NCI-H510A treated with DMSO at 0.1 percent for 48 hours (cell line): Measurements from ENCODE around the gene LRRC28.
A peak's percentile ranks its signal among the peaks of the same experiment; 100 is the strongest.
"Not testable (repeated sequence)": the region's sequence is repeated elsewhere in the genome, so short reads cannot be mapped to it uniquely, and the experiment has no call there.

Source experiments
- DNase-seq: peaks from one replicate; lab custom pipeline; 2025; lab: John Stamatoyannopoulos, UW

LRRC28 gene

DNA sequence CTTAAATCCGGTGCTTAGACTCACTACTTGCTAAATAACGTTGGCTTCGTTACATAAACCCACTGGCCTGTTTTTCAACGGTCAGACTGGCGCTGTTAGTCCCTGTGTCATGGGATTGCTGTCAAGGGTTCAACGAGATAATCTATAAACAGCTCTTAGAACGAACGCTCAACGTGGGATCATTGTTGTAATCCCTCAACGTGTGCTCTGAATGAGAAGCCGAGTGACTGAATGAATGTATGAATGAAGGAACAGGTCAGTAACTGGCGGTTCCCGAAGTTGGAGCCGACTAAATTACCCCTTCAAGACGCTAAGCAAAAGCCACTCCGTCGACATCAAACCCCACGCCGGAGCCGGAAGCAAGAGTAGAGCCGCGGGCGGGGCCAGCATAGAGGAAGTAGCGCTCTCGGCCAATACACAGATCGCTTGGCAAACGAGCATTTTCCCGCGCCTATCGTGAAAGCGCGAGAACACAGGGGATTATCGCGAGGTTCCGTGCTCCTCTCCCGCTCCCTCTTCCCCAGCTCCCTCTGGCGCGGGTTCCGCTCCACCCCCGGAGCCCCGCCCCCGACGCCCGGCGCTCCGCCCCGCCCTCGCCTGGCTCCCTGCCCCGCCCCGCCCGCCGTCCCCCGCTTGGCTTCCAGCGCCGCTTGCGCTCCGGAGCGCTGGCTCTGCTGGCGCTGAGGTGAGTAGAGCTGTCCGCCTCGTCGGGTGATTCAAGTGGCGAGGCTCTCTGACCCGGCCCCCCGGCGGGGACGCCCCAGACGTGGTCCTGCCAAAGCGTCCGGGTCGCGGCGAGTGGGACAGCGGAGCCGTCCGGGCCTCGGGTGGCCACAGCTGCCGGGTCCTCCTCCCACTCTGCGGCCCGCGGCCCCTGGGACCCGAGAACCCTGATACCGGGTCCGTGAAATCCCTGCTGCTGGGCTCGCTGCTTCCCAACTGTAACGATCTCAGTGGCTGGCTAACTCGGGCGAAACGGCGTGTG lies at the start of gene LRRC28:
LRRC28 (plus strand) TSS at position 625 of the 985 bp plus-strand sequence. CDS start 4,477 bp downstream, outside the sequence.
- DNase-seq: peak; percentile 89

DNA sequence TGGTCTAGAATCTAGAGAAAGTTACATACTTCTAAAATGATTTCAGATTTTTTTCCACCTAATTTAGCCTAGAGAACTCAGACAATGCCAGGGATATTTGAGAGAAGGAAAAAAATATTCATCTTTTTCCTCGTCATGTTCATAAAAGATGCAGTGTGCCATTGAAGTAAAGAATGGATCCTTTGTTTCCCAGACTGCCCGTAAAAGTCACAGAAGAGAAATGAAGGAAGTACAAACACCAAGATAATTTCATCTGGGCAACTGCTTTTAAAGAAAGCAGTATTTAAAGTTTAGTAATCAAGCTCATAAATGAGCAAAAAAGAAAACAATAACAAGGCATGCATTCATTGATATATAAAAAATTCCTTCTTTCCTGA lies 49.1 kb upstream of the LRRC28 start:
- DNase-seq: no peak

DNA sequence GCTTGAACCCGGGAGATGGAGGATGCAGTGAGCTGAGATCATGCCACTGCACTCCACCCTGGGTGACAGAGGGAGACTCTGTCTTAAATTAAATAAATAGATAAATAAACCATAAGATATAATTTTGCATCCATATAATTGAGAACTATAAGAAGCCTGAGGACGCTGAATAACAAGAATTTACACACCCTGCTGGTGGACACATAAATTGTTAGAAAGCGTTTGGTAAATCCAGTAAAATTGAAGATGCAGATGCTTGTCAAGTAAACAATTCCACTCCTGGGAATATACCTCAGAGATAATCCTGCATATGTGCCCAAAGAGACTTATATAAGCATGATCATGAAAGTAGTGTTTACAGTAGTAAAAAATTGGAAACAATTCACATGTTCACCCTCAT lies 43.6 kb upstream of the LRRC28 start:
- DNase-seq: no peak

DNA sequence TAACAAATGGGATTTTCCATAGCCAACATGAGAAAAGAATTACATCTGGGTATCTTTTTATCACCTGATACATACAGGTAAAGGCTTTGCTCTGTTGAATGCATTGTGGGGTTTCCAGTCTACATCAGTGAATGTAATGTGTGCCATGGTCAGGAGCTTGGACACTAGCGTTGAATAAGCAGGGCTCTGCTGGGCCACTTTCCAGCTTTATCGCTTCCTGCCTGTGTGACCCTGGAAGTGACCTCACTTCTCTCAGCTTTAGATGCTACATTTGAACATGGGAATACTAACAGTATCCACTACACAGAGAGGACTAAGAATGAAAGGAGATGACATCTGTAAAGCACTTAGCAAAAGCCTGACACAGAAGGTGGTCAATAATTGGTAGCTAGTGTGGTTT lies 42.0 kb upstream of the LRRC28 start:
- no peak for DNase-seq

DNA sequence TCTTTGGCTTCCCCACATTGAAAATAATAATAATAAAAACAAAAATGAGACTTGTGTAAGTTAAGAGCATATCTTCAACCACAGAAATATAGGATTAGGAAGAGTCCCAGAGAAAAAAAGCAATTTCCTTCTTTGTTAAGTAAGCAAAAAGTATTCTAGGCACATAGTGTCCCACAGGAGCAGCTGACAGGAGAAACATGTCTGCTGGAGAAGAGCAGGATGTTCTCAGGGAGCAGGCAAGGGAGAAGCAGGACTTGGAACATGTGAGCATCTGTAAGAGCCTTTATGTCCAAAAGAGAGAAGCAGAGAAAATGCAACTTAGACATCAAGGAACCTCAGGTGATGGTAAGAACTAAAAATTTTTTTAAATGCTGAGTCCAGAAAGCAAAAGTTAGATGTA lies 40.9 kb upstream of the LRRC28 start:
- no peak for DNase-seq

DNA sequence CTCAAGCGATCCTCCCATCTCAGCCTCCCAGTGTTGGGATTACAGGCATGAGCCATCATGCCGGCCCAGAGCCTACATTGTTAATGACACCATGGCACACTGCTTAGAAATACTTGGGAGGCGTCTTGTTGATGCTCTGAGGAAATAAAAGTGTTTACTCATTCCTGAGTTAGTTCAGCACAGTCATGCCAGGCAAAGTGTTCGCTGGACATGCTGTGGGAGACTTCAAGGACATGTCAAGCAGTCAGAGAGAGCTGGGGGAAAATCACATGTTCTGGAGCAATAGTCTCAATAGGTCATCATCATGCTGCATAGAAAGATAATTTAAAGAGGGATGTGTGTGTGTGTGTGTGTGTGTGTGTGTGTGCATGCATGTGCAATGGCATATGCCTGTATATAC lies 39.4 kb upstream of the LRRC28 start:
- DNase-seq: no peak

DNA sequence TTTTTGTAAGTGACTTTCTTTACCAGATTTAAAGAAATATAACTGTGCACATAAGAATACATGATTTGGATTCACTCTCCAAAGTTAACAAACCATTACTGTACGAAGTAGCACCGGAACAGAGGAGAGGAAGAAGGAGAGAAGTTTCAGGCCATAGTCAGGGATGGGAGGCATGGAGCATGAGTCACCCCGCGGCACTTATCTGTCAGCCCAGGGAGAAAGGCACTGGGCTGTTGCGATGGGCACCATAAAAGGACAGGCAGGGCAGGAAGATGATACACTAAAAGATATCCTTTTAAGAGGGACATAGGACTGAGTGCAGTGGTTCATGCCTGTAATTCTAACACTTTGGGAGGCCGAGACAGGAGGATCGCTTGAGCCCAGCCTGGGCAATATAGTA lies 38.9 kb upstream of the LRRC28 start:
- no peak for DNase-seq

DNA sequence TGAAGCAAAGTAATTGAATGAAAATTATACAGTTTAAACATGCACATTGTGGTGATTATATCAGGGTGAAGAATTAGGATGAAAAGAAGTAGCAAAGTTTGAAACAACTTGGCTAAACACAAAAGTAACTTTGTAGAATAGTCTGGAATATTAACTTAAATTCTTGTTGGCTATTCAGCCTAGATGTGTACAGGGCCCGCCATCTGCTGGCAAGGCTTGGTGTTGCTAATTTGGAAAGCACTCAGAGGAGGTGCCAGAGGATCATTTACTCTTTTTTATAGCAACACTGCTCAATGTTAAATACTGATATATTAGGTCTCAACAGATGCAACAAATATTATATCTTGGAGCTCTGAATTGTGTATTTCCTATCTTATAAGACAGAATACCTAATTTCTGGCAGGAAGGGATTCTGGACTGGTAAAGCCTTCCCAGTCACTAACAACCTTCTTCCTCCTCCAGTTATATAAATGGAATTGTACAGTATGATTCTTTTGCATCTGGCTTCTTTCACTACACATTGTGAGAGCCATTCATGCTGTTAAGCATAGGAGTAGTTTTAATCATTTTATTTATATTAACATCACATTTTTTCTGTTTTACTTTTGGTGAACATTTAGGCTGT lies 38.0 kb upstream of the LRRC28 start:
- DNase-seq: peak; percentile 16

DNA sequence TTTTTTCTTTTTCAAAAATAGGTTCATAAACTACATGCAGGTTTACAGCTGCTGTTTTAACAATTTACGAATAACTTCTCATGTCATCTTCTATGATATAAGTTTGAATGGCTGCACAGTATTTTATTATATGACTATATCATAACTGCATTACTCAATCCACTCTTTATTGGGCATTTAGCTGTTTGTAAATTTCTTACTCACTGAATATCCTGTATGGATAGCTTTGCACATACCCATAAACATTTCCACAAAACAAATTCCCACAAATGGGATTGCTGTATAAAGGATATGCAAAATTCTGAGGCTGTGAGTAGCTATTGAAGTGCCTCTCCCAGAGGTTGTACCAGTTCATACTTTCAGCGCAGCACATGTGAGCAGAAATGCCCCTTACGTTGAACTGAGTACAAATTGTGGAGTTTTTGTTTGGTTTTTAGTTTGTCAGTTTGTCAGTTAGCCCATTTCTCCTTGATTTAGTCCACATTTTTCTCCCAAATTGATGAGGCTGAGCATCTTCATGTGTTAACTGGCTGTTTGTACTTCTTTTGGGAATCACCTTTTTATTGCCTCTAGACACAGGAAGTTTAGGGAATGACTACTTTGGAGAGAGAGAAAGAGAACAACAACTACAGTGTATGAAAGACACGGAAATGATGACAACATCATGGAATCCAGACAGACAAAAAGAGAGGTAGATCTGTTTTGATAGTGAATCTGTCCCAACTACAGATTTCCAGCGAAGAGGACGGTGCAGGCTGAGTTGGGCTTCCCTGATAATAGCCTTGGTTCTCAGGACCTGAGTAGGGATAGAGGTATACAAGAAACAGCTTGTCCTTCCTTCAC lies 26.7 kb upstream of the LRRC28 start:
- no peak for DNase-seq

DNA sequence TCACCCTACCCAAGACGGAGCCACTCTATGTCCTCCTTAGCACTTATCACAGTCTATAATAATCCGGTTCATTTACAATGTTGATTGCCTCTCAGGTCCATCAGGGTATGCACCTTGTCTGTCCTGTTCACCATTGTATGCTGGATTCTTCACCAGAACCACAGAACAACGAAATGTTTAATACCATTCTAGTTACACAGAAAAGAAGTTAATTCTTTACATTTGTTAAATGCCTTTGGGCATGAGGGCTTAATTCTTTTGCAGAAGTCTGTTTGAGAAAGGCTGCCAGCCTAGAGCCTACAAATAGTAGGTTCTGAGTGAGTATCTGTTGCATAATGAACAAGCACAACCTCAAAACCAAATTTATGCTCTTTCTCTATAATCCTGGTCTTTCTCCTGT lies 24.5 kb upstream of the LRRC28 start:
- no peak for DNase-seq

DNA sequence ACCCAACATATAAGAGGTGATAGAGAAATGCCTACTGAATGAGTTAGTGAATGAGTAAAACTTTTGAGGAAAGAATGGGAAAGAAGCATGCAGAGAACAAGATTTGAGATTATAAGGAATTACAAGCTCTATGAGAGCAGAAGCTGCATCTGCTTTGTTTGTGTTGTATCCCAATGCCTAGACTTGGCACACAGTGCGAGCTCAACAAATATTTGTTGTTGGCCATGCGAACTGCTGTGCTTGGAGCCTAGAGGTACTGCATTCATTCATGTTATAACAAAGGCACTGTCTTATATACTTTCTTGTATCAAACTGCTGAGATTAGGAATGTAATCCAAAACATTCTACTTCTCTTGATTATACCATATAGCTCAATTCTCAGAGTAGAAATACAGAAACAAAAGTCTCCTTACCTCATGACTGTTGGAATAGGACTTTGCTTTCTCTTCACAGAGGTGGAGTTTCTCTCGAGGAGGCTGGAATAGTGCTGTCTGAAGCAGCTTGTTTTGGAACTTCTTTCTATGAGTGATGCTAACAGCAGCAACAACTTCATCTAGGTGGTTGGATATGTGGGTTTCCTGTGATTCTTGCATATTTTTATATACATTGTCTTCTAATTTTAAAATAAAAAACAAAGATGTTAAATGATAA lies 23.0 kb upstream of the LRRC28 start:
- no peak for DNase-seq

DNA sequence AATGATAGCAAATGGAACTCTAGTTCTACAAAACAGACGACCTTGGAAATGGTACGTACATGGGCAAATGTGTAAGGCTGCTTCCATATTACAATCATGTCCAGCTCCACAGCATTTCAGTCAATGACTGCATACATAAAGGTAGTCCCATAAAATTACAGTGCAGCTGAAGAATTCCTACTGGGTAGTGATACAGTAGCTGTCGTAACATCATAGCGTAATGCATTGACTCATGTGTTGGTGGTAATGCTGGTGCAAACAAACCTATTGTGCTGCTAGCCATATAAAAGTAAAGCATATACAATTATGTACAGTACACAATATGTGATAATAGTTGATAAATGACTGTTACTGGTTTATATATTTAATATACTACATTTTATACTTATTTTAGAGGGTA lies 20.4 kb upstream of the LRRC28 start:
- DNase-seq: no peak

DNA sequence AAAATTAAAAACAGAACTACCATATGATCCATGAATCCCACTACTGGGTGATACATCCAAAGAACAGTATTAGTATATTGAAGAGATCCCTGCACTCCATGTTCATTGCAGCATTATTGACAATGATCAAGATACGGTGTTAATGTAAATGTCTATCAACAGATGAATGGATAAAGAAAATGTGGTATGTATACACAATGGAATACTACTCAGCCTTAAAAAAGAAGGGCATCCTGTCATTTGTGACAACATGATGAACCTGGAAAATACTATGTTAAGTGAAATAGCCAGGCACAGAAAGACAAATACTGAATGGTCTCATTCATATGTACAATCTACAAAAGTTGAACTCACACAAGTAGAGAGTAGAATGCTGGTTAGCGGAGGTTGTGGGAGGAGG lies 18.5 kb upstream of the LRRC28 start:
- no peak for DNase-seq

DNA sequence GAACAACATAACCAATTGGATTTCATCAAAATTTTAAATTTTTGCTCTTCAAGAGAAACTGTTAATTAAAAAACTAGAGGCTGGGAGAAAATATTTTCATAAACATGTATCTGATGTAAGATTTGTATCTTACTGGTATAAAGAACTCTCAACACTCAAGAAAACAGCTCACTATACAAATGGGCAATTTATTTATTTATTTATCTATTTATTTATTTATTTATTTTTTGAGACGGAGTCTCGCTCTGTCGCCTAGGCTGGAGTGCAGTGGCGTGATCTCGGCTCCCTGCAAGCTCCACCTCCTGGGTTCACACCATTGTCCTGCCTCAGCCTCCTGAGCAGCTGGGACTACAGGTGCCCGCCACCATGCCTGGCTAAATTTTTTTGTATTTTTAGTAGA lies 17.1 kb upstream of the LRRC28 start:
- not testable (repeated sequence) for DNase-seq

DNA sequence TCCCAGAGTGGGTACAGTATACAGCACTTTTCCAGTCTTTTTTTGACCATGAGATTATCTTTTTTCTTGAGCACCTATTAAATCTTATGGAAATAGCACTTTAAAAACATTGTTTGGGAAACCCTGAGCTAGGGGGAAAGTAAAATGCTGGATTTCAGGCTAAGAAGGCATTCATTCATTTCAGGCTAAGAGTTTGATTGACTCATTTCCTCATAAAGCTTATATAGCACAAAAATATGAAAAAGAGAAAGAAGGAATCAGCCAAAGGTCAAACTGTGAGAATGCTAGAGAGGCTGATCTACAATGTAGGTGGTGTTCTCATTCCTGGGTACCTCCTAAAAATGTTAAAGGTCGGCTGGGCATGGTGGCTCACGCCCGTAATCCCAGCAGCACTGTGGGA lies 12.4 kb upstream of the LRRC28 start:
- DNase-seq: no peak

DNA sequence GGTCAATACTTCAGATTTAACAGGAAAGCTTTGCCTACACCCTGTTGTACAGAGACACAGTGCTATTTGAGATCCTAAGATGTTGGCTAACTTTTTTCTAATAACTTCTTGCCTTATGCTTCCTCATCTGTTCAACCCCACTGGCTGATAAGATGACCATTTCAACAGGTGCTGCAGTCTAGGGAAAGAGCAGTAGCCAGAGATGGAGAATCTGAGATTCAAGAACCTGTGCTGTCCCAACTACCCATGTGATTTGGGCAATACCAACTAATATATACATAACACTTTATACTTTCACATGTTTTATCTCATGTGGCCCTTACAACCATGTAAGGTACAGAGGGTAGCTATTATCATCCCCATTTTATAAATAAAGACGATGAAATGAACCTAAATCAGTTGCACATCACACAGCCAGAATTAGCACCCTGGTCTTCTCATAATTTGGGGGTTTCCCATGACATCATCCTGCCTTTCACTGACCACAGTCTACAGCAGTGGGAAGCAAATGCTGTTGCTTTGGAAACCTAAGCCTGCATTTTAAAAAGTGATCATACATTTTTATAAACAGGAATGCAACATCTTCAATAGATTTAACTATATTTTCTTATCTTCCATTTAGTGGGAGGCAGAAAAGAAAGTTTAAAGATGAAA lies 11.6 kb upstream of the LRRC28 start:
- DNase-seq: no peak

DNA sequence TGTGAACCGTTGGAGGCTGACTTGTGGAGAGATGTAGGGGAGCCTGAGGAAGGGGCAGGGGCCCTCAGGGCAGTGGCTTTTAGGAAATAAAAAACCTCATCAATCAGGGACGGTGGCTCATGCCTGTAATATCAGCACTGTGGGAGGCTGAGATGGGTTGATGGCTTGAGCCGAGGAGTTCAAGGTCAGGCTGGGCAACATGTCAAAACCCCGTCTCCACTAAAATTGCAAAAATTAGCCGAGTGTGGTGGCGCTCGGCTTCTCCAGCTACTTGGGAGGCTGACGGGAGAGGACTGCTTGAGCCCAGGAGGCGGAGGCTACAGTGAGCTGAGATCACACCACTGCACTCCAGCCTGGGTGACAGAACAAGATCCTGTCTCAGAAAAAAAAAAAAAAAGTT lies 9.5 kb upstream of the LRRC28 start:
- no peak for DNase-seq

DNA sequence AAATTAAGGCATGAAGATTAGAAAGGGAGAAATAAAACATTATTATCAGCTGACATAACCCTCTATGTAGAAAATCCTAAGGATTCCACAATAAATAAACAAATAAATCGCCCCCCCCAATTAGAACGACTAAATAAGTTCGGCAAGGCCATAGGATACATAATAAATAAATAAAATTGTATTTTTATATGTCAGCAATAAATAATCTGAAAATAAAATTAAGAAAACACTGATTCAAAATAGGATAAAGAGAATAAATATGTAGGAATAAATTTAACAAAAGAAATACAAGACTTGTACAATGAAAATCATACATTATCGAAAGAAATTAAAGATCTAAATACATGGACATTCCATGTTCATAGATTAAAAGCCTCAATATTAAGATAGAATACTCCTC lies 7.0 kb upstream of the LRRC28 start:
- DNase-seq: no peak

DNA sequence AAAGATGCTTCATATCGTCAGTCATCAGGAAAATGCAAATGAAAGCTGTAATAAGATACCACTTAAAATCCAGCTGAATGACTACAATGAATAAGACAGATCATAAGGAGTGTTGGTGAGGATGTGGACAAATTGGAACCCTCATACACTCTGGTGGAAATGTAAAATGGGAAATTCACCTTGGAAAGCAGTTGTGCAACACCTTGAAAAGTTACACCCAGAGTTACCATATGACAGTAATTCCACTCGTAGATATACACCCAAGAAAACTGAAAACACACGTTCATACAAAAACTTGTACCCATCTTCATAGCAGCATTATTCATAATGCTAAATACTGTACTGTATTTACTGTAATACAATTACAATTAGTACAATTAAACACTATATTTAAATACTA lies 4.2 kb upstream of the LRRC28 start:
- no peak for DNase-seq

DNA sequence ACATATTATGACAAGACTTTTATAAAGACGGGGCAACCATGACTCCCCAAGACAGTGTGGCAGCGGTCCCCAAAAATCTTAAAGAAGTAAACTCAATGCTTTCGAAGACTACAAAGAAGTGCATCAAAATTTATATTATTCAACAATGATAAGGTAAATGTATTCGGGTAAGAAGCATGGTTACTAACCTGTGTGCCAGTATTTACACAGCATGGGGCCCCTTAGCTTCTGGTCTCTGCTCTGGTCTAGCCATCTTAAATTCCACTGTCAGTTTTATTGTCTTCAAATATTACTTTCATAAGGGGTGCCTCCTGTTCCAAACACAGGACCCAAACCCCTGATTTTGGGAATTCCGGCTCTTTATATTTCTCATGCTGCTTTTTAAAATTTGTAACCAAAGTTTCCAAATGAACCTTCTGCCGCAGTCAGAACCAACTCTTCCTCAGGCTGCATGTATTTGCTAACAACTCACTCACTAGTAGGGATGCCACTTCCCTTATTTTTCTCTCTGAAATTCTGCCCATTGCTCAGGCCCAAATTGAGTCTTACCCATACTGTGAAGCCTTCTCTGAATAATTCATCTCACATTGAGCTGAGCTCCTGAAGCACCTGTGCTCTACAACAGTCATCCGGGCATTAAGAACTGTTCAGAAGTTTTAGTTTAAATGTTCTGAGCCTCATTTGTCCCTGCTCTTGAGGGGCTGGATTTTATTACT lies 3.1 kb upstream of the LRRC28 start:
- no peak for DNase-seq

DNA sequence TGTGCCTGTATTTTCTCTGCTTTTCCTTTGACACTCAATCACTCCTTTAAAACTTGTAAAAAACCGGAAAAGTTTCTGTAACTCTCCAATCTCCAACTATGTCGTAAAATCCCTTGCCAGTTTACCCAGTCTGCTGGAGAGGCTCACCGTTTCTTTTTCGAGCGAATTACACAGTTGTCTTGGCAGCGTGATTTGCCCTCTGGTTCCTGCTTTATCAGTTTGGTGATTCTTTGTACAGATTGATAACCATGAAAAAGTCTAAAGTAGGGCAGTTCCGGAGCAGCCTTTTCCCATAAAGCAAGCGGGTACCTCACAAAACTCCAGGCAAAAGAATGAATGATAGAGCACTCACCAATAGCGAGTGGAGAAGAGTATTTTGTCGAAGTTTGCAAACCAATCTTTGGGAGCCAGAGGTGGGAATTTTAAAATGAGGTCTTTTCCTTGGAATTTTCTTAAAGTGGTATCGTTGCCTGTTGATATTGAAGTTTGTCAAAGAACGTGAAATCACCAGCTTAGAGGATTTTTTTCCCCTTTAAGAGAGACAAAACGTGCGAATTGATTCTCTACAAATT lies 1.9 kb upstream of the LRRC28 start, which contains the start of gene TTC23:
TTC23 (minus strand) TSS at position 312 of the 572 bp plus-strand sequence. CDS start 20,869 bp downstream, outside the sequence.
- DNase-seq: no peak
